C4-2B (cell line): ENCODE data around the gene AHCYL2.
"Not testable (repeated sequence)": the region's sequence is repeated elsewhere in the genome, so short reads cannot be mapped to it uniquely, and the experiment has no call there.

Source experiments
- H3K27ac ChIP-seq: fragments of 450-650 bp; 2 replicates; pipeline ENCODE4 v1.5.1; 2017
- CTCF ChIP-seq: fragments of 450-650 bp; conservative IDR thresholded peaks from 2 replicates; pipeline ENCODE4 v1.5.1; 2017; ENCODE audit warnings: mild to moderate bottlenecking
- ZFX ChIP-seq: fragments of 450-650 bp; IDR thresholded peaks from 2 replicates; pipeline ENCODE4 v1.6.1; 2017

The AHCYL2 gene

GRCh38 chr7:129210989-129211312 lies 13.9 kb upstream of the AHCYL2 start:
- TF ChIP-seq ZFX: no peak
- no peak for TF ChIP-seq CTCF
- no peak overlapping the region for H3K27ac ChIP-seq

GRCh38 chr7:129212126-129212525 lies 12.7 kb upstream of the AHCYL2 start:
- TF ChIP-seq CTCF (no peak), ZFX (no peak)
- H3K27ac ChIP-seq: no peak overlapping the region

GRCh38 chr7:129212596-129212995 lies 12.2 kb upstream of the AHCYL2 start:
- H3K27ac ChIP-seq: no peak overlapping the region
- TF ChIP-seq ZFX (no peak), CTCF (no peak)

- TF ChIP-seq ZFX (no peak), CTCF (peak; percentile 12; the same call in 1 of the 2 replicates)
Measured at GRCh38 chr7:129213828-129214227, 11.0 kb upstream of the AHCYL2 start.

GRCh38 chr7:129215691-129216090 lies 9.1 kb upstream of the AHCYL2 start:
- H3K27ac ChIP-seq: not testable (repeated sequence)

More at GRCh38 chr7:129213828-129214227, 11.0 kb upstream of the AHCYL2 start:
- no peak overlapping the region for H3K27ac ChIP-seq

- H3K27ac ChIP-seq: not testable (repeated sequence)
Measured at GRCh38 chr7:129216101-129216715, 8.6 kb upstream of the AHCYL2 start.

- not testable (repeated sequence) for H3K27ac ChIP-seq
Measured at GRCh38 chr7:129216821-129217416, 7.9 kb upstream of the AHCYL2 start.

- no peak overlapping the region for H3K27ac ChIP-seq
- TF ChIP-seq ZFX (no peak), CTCF (peak; percentile 93)
Measured at GRCh38 chr7:129218514-129219062, 6.2 kb upstream of the AHCYL2 start.

GRCh38 chr7:129219166-129219565 lies 5.7 kb upstream of the AHCYL2 start:
- H3K27ac ChIP-seq: not testable (repeated sequence)

GRCh38 chr7:129222064-129222463 lies 2.8 kb upstream of the AHCYL2 start:
- no peak overlapping the region for H3K27ac ChIP-seq
- TF ChIP-seq CTCF (no peak), ZFX (no peak)
